HG03460 (cell line): ENCODE results near the gene DDX60.
"Not testable (repeated sequence)": the region's sequence is repeated elsewhere in the genome, so short reads cannot be mapped to it uniquely, and the experiment has no call there.

ENCODE experiments used
- ATAC-seq: cut with Tn5 transposase; IDR thresholded peaks from one replicate; pipeline ENCODE4 v1.9.1; 2021; ENCODE audit not compliant: unreplicated experiment

Gene DDX60

DNA sequence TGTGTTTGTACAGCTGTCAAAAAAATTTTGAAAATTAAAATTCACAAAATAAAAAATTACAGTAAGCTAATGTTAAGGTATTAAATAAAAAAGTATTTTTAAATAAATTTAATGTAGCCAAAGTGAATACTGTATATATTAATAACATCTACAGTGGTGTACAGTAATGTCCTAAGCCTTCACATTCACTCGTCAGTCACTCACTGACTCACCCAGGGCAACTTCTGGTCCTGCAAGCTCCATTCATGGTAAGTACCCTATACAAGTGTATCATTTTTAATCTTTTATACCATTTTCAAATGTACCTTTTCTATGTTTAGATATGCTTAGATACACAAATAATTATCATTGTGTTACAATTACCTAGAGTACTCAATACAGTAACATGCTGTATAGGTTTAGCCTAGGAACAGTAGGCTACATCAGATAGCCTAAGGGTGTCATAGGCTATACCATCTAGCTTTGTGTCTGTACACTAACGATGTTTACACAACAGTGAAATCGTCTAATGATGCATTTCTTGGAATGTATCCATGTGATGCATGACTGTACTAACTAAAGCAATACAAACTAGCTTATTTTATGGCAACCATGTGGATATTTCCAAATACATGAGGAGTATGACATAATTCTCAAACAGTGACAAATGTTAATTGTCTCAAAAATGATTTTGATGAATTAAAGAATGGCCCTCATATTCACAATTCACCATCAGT, 13.7 kb downstream of the DDX60 start:
- ATAC-seq: no peak

DNA sequence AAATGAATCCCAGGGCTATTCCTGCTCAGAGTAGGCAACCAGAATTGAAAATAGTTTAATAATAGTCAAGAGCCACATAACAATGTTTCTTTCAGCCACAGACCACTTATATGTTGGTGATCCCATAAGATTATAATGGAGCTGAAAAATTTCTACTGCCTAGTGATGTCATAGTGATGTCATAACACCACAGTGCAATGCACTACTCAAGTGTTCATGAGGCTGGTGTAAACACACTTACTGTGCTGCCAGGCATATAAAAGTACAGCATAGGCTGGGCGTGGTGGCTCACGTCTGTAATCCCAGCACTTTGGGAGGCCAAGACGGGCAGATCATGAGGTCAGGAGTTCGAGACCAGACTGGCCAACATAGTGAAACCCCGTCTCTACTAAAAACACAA, 15.1 kb downstream of the DDX60 start:
- ATAC-seq: not testable (repeated sequence)

GRCh38 chr4:168293386-168293975, 25.1 kb downstream of the DDX60 start:
- peak; percentile 54 for ATAC-seq

DNA sequence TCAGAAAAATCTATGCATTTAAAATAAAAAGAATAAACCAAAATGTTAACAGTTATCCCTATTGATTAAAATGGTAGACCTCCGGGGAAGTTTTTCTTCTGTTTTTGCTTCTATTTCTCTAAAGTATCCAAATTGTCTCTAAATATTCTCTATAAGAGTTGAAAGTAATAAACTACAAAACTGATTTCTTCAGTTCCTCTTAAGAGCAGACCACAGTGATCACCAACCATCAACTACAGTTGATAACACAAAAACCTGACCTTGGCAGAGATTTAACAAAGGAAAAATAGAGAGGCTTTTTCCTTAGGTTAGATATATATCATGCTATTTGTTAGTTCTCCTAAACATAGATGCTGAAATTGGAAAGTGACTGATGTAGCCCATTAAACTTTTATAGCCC, 27.3 kb downstream of the DDX60 start:
- ATAC-seq: no peak

DNA sequence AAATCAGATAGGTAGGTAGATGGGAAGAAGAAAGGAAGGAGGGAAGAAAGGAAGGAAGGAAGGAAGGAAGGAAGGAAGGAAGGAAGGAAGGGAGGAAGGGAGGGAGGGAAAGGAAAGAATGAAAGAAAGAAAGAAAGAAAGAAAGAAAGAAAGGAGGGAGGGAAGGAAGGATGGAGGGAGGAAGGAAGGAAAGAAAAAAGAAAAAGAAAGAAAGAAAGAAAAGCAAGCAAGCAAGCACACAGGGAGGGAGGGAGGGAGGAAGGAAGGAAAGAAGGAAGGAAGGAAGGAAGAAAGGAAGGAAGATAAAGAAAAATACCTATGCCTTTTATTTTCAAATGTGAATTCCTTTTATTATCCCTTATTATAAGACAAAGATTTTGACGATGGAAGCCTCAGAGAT, 32.7 kb downstream of the DDX60 start:
- not testable (repeated sequence) for ATAC-seq

DNA sequence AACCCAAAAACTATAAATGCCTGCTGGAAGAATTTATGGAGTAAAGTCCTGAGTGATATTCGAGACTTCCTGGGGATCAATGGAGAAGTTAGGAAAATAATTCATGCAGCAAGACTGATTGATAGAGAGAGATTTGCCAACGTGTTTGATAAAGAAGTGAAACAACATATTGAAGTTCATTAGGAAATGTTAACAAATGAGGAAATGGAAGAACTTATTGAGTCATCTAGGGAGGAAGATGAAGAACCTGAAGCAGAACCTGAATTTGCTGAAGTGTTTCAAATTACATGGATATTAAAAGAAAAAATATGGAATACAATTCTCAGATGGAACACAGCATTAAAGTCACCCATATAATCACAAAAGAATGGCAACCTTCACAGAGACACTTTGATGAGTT, 39.0 kb downstream of the DDX60 start:
- no peak for ATAC-seq

DNA sequence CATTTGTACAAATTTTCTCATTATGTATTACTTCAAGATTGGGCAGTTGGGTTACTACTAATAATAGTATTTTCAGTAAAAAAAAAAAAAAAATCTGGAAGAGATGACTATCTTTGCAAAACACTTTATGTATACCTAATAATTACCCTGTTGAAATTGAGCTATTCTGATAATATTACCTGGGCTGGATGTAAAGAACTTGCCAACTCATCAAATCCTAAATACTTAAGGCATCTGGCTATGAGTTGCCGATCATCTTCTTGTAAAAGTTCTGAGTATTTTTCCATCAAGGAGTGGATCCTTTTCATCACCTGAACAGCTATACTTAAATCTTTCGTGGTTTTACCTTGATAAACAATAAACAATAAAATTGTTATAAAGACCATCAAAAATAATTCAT, 42.7 kb downstream of the DDX60 start:
- ATAC-seq: no peak

DNA sequence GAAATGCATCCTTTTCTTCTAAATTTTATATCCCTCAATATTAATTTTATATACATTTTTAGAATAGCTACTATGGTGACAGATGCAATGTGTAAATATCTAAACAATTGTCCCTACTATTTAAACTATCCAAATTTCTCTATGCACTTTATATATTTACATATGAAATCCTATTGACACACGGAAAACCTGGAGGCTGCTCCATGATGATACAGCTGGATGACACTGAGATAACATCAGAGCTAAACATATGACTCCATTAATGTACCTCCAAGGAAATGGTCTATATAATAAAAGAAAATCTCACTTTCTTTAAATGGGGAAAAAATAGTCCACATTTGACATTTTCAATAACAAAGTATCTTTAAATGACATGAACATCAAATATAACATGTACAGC, 43.7 kb downstream of the DDX60 start:
- ATAC-seq: no peak

DNA sequence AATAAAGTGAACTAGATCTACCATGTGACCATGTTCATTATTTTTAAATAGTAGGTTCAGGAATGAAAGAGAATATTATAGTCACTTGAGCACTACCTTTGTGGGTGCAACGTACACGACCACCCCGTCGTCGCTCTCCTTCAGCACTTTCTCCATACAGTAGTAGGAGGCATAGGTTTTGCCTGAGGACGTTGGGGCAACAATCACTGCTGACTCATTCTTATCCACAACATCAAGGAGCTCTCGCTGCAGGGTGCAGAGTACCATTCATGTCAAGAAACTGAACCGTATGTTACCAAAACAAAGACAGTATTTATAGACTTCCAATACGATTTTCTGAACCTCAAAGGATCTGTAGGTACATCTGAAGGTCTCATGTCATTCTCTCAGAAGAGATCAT, 44.7 kb downstream of the DDX60 start:
- ATAC-seq: no peak

- no peak for ATAC-seq
These were observed 46.1 kb downstream of the DDX60 start for GRCh38 chr4:168272488-168272887.

- ATAC-seq: no peak
These were observed 48.7 kb downstream of the DDX60 start for GRCh38 chr4:168269896-168270295.

GRCh38 chr4:168265327-168265726, 53.2 kb downstream of the DDX60 start:
- no peak for ATAC-seq

DNA sequence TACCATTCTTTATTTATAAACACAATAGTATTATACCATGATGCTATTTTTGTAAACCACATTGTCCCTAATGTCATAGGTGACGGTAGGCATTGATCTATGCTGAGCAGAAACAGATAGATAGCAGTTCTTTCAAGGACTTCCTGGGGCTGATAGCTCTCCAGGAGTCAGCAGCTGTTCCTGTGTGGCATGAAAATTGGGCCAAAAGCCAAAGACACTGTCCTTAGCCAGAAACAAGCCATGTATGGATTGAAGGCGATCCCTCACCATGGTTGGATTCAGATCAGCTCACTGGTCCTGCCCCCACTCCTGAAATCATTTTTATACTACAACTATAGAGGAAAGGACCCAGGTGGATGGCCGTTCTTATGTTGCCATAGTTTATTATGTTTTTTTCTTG, 53.6 kb downstream of the DDX60 start:
- no peak for ATAC-seq

DNA sequence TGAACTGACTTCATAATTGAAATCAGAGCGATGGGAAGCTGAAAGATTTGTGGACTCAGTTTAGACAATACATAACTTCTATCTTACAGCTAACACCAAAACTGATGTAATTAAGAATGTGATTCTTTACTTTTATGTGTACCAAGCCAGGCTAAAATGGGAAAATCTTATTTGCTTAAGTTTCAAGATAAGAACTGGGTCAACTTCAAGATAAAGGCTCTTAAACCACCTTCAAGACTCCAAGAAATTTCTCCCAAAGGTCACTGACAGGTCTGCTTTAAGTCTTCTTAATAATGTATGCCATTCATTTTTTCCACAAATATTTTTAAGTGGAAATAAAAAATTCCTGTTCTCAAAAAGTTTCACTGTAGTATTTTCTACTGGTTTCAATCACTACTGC, 55.5 kb downstream of the DDX60 start:
- ATAC-seq: no peak

DNA sequence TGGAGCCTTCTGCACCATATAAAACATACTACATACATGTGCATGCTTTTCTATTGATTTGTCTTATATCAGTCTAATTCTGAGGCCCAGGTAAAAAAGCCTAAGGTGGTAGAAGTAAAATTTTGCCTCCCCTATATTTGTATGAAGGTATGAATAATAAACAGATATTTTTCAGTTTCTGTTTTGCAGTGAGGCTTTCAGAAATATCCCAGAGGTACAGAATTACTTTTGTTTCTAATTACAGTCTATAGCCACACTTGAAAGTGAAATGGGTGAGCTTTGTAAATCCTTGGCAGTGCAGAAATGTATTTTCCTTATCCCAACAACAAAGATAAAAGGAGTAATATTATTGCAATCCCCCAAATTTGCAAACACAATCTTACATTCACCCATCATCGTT, 59.5 kb downstream of the DDX60 start:
- no peak for ATAC-seq

DNA sequence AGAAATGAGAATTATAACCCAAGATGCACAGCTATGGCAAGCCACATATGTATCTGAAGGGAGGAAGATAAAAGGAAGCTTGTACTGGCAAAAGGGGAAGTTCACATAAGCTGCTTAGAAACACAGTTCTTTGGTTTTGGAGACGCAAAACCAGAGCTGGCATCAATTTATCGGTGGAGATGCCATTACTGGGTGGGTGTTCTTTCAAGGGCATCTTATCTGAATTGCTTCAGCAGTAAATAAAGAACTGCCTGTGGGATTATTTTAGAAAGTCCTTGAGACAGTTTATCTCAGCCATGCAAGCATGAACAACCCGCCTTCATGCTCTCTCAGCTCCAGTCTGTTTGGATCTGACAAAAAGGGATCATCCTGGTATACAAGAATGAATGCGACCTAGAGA, 60.8 kb downstream of the DDX60 start:
- no peak for ATAC-seq

GRCh38 chr4:168248176-168248710, 70.3 kb downstream of the DDX60 start:
- ATAC-seq: no peak

DNA sequence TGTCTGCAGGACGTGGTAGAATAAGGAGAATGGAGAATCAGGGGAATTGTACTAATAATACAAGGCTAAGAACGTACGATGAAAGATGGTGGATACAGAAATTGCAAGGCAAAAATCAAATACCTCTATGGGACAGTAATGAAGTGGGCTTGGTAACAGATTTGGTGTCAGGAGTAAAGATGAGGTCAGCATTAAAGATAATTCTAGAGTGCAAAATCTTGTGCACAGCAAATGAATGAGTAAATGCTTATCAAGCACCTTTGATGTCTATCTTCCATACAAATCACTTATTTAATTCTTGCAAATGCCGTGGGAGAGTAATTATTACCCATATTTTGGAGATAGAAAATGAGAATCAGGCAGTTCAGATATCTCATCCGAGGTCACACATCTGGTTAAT, 70.9 kb downstream of the DDX60 start:
- ATAC-seq: no peak

DNA sequence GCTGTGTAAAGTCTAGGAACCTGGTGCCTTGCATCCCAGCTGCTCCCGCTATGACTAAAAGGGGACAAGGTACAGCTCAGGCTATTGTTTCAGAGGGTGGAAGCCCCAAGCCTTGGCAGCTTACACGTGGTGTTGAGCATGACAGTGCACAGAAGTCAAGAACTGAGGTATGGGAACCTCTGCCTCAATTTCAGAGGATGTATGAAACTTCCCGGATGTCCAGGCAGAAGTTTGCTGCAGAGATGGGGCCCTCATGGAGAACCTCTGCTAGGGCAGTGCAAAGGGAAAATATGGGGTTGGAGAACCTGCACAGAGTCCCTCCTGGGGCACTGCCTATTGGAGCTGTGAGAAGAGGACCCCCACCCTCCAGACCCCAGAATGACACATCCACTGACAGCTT, 76.6 kb downstream of the DDX60 start:
- no peak for ATAC-seq

- ATAC-seq: no peak
These were observed 77.7 kb downstream of the DDX60 start for GRCh38 chr4:168240821-168241220.

DNA sequence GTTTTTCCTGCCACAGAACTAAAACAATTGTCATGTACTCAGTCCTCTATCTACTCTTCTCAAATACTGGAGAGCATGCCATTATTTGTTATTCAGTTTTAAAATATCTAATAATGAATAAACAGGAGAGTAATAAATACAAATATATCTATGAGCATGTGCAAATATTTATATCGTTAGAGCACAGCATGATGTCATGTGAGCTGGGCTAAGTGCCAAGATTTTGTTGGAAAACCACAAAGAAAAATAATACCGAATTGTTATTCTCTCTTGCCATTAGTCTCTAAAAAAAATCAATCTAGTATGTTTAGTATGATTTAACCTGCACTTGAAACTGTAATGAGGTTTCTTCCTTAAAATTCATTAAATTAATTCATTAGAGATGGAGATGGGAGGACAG, 97.3 kb downstream of the DDX60 start:
- no peak for ATAC-seq

GRCh38 chr4:168220893-168221292, 97.7 kb downstream of the DDX60 start:
- ATAC-seq: no peak

DNA sequence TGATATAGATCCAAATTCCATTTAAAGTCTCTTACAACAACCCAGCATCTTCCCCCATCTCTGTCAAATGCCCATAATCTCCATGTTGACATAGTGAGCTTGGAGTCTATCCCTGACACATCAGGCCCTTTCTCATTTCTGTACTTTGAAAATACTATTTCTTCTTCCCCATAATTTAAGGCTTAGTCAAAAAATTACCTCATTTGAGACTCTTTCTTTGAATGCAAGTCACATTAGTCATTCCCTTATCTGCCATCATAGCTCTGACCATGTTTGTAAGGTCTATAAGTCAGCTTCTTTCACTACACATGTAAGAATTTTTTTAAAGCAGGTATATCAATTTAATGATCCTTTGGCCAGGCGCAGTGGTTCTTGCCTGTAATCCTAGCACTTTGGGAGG, 99.9 kb downstream of the DDX60 start:
- ATAC-seq: no peak
